AG04449 (cell line): Measurements from ENCODE around the gene NFIX.

ENCODE experiments used
- CTCF ChIA-PET: fragments of 350-600 bp; formaldehyde crosslinking; extraction: SDS; loops from one replicate; lab custom pipeline; 2021; ENCODE audit warnings: antibody characterized with exemption; lab: Yijun Ruan, JAX
- POLR2A ChIA-PET: fragments of 400-600, 350-600 bp; formaldehyde crosslinking; extraction: SDS; loops from one replicate; lab custom pipeline; 2020; ENCODE audit warnings: antibody characterized with exemption, inconsistent platforms; lab: Yijun Ruan, JAX
- DNase-seq: peaks from one replicate; pipeline ENCODE4 v3.0.0-alpha.2; 2010; ENCODE audit warnings: low read depth, low spot score
- H3K4me3 ChIP-seq: 2 replicates; pipeline ENCODE4 v1.5.1; 2011; ENCODE audit warnings: low read depth, mild to moderate bottlenecking, control low read depth, low read length
- TF ChIP-seq, protein P1 (sequence below): IDR thresholded peaks from one replicate; pipeline ENCODE4 v1.5.1; 2011; ENCODE audit warnings: mild to moderate bottlenecking, moderate library complexity, low read length, control low read depth, inconsistent platforms; ENCODE audit not compliant: insufficient read depth; ENCODE audit errors: missing control alignments

Gene NFIX

DNA sequence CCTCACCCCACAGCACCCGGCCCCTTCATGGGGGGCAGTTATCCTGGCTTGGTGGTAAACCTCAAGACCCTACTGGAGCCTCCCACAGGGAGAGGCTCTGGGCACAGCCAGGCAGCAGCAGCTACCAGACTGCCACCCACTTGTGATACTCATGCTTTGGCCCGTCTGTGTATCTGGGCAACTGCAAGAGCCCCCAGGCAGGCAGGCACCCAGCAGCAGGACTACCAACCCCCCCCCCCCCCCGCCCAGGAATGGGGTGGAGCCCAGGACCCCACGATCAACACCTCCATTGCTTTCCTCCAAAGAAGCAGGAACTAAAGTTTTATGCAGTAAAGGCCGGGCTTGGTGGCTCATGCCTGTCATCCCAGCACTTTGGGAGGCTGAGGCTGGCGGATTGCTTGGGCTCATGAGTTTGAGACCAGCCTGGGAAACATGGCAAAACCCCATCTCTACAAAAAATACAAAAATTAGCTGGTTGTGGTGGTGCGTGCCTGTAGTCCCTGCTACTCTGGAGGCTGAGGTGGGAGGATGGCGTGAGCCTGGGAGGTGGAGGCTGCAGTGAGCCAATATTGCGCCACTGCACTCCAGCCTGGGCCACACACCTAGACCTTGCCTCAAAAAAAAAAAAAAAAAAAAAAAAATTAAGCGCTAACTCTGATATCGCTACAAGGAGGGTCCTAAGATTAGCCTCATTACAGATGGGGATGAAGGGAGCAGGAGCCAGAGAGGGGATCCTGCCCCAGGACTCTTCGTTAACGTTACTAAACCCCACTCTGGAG, 108.5 kb downstream of the NFIX start:
- no peak overlapping the region for H3K4me3 ChIP-seq
- DNase-seq: no peak
- TF ChIP-seq, protein P1, sequence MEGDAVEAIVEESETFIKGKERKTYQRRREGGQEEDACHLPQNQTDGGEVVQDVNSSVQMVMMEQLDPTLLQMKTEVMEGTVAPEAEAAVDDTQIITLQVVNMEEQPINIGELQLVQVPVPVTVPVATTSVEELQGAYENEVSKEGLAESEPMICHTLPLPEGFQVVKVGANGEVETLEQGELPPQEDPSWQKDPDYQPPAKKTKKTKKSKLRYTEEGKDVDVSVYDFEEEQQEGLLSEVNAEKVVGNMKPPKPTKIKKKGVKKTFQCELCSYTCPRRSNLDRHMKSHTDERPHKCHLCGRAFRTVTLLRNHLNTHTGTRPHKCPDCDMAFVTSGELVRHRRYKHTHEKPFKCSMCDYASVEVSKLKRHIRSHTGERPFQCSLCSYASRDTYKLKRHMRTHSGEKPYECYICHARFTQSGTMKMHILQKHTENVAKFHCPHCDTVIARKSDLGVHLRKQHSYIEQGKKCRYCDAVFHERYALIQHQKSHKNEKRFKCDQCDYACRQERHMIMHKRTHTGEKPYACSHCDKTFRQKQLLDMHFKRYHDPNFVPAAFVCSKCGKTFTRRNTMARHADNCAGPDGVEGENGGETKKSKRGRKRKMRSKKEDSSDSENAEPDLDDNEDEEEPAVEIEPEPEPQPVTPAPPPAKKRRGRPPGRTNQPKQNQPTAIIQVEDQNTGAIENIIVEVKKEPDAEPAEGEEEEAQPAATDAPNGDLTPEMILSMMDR: no peak
- CTCF ChIA-PET: interaction anchor here (0.9 to 8.0 kb wide), 15 partner anchors 8 to 159 kb away, joined by 3 to 94 read pairs (median 5); no protein-coding TSS in a partner anchor
- POLR2A ChIA-PET: interaction anchor here (0.7 kb wide), 1 partner anchor 12 kb away, joined by 4 read pairs; no protein-coding TSS in a partner anchor

DNA sequence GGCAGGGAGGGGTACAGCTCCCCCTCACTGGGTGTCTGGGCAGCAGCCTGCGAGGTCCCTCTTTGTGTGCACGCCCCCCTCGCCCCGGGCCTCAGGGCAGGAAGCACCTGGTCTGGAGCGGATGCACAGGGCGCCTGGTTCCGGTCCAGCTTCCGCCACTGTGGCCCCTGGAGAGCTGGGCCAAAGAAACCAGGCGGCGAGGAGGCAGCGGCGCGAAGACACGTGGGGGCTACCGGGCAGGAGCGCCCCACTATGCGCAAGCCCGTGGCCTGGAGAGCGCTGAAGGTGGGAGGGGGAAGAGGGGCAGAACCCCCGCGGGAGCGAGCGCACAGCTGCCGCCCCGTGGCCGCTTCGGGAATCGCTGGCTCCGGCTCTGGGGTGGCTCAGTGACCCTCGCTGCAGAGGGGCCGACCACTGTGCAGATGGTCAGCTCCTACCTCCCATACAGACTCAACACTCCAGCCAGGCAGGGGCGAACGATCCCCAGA, 109.1 kb downstream of the NFIX start:
- POLR2A ChIA-PET: no interaction called here
- no peak for DNase-seq
- CTCF ChIA-PET: interaction anchor here (0.9 to 8.0 kb wide), 14 partner anchors 9 to 139 kb away, joined by 3 to 94 read pairs (median 5); no protein-coding TSS in a partner anchor
- H3K4me3 ChIP-seq: no peak overlapping the region
- TF ChIP-seq, protein P1: peak; percentile 80

DNA sequence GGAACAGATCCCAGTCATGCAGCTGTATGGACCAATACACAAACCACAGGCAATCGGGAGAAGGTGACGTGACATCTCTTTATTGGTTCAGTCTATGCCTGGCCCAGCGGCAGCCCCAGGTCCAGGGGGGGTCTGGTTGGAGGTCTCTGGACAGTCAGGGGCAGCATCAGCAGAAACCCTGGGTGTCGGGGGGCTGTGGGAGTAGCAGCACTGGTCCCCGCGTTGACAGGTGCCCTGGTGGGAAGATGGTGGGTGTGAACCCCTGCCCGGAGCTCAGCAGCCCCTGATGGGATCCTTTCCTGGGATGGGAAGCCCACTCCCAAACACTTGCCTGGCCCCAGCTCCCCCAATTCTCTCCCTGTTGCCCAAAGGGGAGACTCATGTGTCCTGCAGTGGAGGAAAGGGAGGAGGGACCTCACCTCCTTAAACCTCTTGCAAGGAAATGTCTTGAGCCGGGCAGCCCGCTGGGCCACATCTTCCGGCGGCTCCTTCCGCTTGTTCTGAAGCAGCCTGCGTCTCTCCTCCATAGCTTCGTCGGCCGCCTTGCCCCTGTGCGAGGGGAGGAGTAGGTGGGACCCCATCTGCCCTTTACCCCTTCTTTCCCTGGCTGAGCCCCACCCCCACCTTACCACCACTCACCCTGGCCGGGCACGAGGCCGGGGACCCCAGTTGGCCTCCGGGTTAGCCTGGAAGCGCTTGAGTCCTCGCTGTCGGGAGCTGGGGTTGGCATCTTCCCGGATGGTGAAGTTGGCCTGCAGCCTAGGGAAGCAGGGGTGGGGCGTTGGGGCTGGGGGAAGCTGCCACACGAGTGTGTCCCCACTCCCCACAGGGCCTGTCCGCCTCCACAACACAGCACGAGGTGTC, 109.8 kb downstream of the NFIX start:
- H3K4me3 ChIP-seq: no peak overlapping the region
- ChIA-PET CTCF (interaction anchor here (0.9 to 8.0 kb wide), 14 partner anchors 8 to 140 kb away, joined by 3 to 94 read pairs (median 5); no protein-coding TSS in a partner anchor), POLR2A (interaction anchor here (0.6 kb wide), 1 partner anchor 82 kb away, joined by 3 read pairs; no protein-coding TSS in a partner anchor)
- TF ChIP-seq, protein P1: no peak
- DNase-seq: no peak

DNA sequence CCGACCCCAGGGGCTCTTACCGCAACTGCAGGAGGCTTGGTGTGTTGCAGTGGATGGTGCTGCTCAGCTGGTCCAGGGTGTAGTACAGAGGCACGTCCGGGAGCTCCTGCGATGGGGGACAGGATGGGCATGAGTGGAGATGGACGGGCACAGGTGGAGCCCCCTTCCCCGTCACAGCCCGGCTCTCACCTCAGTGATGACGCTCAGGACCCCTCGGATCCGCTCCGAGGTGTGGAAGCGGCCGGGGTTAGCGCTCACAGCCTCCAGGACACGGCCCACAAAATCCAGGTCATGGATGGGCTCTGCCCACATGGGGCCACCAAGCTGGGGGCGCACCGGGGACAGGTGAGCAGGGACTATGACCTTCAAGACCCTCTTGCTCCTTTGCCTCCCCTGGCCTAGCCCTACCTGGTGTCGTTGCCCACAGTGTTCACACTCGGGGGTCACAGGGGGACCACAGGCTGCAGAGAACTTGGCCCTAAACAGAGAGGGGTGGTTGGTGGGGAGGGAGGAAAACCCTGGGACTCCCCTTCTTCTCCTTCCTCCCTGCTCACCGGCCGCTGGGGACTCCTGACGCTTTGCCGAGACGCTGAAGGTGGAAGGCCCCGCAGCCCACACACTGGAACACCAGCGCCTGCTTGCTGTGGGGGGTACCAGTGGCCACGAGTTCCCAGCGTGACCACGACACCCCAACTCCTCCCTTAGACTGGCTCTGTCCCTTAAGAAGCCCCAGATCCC, 114.3 kb downstream of the NFIX start:
- no peak for DNase-seq
- no peak overlapping the region for H3K4me3 ChIP-seq
- TF ChIP-seq, protein P1: no peak
- CTCF ChIA-PET: interaction anchor here (1.6 to 2.5 kb wide), 2 partner anchors 132 to 144 kb away, joined by 8 to 11 read pairs; no protein-coding TSS in a partner anchor
- POLR2A ChIA-PET: no interaction called here

DNA sequence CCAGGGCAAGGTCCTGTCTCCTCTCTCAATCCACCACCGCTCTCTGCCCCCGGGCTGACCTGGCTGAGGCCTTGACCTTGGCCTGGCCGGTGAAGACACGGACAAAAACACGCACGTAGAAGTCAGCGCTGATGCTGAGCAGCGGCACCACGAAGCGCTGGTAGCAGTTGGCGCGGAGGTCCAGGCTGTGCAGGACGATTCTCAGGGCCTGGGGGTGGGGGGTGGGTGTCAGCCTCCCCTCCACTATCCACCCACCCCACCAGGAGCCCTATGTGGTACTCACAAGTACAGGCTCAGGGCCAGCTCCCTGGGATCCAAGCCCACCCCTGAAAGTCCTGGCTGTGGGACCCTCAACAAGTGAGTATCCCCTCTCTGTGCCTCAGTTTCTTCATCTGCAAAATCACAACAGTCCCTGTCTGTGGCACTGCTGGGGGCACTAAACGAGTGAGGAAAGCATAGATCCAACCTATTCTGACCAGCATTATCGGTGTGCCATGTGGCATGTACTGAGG, 114.9 kb downstream of the NFIX start:
- H3K4me3 ChIP-seq: no peak overlapping the region
- no peak for DNase-seq
- CTCF ChIA-PET: no interaction called here
- POLR2A ChIA-PET: no interaction called here
- TF ChIP-seq, protein P1: no peak
